ENCODE results near the gene GTF2H2. TPM values are rescaled to one million over a fixed set of nuclear protein-coding genes. Genes with fewer than 3 reads are reported as not detected.

GTF2H2 gene
- total RNA-seq, result 9.2 and 13.8 TPM in 2 replicates

DNA sequence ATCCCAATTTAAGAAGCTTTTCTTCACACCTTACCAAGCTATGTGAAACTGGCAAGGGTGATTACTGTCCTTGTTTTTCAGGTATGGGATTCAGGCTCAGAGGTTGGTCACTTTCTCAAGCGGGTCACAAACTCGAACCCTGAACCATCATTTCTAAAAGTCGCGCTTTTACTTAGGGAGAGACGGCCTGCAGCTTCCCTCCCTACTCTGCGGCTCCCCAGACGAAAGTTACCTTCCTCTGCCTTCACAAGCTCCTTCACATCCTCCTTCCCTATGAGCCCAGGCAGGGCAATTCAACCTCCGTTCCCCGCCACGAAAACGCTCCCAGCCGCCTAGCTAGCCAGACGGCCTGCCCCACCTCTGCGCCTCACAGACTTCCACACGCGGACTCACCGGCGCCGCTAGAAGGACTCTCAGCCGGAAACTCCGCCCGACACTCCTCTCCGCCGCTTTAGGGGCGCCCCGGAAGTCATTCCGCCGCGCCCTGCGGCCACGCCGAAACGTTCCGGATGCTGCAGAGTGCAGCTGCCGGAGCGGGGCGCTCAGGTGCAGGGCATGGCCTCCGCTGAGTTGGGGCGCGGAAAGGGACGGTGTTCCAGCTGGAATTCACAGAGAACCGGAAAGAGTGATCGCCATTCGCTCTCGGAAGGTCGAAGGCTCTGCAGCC is at the start of gene GTF2H2:
Gene GTF2H2, minus strand, starts transcription at position 415 of the 667 bp plus-strand sequence. CDS start 4,913 bp downstream, outside the sequence.

DNA sequence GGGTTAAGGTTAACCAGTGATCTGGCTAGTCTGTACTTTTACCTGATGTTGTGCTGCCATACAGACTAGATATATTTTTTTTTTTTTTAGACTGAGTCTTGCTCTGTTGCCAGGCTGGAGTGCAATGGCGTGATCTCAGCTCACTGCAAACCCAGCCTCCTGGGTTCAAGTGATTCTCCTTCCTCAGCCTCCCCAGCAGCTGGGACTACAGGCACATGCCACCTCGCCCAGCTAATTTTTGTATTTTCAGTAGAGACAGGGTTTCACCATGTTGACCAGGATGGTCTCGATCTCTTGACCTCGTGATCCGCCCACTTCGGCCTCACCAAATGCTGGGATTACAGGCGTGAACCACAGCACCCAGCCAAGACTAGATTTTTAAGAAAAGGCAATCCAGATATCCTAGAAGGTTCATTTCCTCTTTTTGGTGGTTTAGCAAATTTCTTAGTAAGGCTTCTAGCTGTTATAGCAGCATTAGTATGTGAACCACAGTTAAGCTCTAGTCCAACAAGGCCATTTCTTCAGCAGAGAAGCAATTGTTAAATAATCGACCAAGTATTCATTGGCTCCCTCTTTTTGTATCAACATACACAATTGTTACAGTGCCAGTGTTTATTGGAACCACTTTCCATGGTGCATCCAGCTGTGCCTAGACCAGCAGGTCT is 42.1 kb downstream of the GTF2H2 start, which contains the start of gene NAIP:
Gene NAIP, minus strand, starts transcription at position 51 of the 665 bp plus-strand sequence. CDS start 12,424 bp downstream, outside the sequence.

Other genes with a start within 250 kb of the GTF2H2 start
- gene SERF1A, start 167.0 kb downstream of the GTF2H2 start, total RNA-seq, result 3.6 and 3.7 TPM in 2 replicates
- 25.0 and 26.2 TPM in 2 replicates for gene SMN1, start 142.6 kb downstream of the GTF2H2 start, total RNA-seq
- gene NAIP, start 42.3 kb downstream of the GTF2H2 start, total RNA-seq, result 1.4 and 2.4 TPM in 2 replicates